HG02973 (cell line): Measurements from ENCODE around the gene SRSF3.
"Not testable (repeated sequence)": the region's sequence is repeated elsewhere in the genome, so short reads cannot be mapped to it uniquely, and the experiment has no call there.

Experiments used
- ATAC-seq: cut with Tn5 transposase; IDR thresholded peaks from one replicate; pipeline ENCODE4 v1.9.1; 2021; ENCODE audit warnings: moderate library complexity; ENCODE audit not compliant: unreplicated experiment

Gene SRSF3

GRCh38 chr6:36594029-36594815 is at the start of gene SRSF3:
Gene SRSF3 (plus strand): TSS chr6:36594362. CDS start chr6:36596763, 2,401 bp downstream.
- ATAC-seq, result peak; percentile 77

DNA sequence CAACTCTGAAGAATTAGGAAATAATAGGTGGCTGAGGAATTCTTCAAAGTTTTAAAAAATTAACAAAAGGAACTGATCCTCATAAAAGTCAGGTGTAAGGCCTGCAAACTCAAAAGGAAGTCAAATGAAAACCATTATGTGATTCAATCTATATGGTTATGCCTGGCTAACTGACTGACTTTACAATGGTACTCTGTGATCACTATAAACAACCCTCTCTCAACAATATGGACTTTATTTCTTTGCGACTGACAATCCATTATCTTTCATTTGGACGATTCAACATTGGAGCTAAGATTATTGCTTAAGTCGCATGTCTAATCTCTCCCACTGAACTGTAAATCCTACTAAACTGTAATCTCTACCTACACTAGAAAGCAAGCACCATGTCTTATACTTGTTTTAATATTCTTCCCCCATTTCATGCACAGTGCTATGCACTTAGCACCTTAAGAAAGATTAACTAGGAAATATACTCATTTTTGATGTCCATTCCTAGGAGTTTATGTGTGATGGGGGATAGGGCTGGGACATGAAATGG is 48.3 kb upstream of the SRSF3 start:
- no peak for ATAC-seq

DNA sequence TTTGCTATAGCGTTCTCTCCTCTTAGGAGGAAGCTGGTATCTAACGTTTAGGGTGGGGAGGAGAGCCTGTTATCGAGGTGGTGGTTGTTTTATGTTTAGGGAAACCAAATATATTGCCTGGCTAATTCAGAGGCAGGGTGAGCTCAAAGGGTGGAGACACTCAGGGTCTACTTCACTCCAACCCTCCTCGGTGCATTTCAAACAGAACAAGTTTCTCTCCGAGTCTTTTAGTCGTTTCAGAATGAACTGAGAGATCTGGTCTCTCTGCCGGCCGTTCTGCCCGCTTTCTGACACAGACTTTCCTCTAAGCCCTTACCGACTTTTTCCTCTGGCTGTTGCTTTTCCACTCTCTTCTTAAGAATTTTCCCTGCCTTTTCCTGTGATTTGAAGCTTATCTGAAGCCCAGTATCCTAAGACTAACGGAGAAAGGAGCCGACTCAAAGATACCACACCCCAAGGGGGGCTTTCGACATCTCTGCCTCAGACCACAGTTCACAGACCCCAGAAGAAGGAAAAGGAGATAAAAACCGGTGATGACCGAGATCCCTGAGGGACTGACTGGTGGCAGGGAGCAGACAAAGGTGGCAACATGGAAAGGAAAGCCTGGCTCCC is 47.7 kb upstream of the SRSF3 start:
- peak; percentile 24 for ATAC-seq

GRCh38 chr6:36546920-36547645 is 47.1 kb upstream of the SRSF3 start, which contains the start of gene STK38:
Gene STK38 (minus strand): TSS chr6:36547479. CDS start chr6:36540202, 7,277 bp downstream.
- peak; percentile 59 for ATAC-seq

GRCh38 chr6:36547646-36548400 is 46.3 kb upstream of the SRSF3 start:
- no peak for ATAC-seq

DNA sequence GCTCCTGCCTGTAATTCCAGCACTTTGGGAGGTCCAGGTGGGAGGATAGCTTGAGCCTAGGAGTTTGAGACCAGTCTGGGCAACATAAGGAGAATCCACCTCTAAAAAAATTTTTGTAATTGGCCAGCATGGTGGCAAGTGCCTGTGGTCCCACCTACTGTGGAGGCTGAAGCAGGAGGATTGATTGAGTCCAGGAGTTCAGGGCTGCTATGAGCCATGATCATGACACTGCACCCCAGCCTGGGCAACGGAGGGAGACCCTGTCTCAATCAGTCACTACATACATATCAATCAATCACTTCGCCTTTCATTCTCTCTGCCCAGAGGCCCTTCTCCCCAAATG is 45.8 kb upstream of the SRSF3 start:
- no peak for ATAC-seq

DNA sequence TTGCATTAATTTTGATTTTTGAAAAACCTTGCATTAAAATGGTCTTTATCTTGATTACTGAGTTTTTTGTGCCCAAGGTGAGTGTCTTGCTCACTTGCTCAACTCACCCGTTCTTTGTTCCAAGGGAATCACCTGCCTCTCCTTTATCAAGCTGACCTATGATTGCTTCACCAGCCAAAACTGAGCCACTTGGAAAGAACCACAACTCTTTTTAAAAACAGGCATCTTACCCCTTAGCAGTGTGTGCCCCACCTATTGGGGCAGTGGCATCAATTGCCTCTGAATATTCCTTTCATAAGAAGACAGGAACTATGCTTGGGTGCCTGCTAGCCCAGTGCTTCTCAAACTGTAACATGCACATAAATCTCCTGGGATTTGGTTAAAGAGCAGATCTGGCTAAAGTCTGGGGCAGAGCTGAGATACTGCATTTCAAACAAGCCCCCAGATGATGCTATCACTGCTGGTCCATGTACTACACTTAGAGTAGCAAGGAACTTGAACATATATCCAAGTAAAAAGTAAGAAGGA is 43.6 kb upstream of the SRSF3 start:
- ATAC-seq, result no peak

DNA sequence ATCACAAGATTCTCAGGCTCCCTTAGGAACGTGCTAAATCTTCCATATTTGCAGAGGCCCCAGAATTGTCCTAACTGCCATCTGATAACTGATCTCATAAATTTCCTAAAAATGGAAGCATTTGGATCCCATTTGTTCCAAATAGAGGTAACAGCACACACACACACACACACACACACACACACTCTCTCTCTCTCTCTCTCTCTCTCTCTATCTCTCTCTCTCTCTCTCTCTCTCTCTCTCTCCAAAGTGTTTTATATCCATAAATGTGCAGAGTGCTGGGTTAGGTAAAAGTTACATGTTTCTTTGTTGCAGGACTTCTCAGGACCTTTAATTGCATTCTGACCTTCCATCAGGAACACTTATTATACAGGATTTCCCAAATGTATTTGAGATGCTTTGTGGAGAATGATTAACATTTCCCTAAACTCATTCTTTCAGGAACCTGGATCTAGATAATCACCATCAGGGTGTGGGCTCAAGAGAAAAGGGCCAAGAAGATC is 38.4 kb upstream of the SRSF3 start:
- ATAC-seq, result no peak

- no peak for ATAC-seq
These were observed 37.9 kb upstream of the SRSF3 start for GRCh38 chr6:36556281-36556680.

DNA sequence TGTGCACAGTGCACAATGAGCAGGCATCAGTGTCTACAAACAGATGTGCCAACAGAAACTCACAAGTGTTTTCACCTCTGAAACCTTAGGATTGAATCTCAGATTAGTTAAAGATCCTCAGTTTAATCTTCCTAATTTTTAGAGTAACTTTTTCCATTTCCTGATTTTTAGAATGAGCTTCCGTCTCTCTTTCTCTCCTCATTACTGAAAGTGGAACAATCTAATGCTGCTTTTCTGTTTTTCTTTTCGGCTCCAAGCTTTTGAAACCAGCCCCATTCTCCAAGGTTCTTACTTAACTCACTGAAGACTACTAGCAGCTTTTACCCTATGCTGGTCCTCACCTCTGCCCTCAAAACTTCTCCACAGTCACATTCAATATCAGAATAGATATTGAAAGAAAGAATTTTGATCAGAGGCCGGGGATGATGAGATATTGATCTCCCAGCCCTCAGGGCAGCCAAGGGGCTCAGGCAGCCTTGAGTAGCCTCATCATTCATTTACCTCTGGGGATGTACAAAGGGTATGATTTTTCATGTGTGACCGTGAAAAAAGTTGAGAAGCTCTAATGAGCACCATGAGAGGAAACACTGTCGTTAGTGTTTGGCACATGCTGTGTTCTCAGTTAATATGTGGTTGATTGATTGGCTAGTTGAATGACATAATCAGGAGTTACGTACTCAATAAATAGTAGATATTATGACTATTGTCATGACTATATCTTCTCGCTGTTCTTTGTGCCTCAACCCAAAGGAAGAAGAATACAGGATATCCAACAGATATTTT is 35.0 kb upstream of the SRSF3 start:
- ATAC-seq, result no peak

- no peak for ATAC-seq
These were observed 33.3 kb upstream of the SRSF3 start for GRCh38 chr6:36560822-36561221.

- no peak for ATAC-seq
These were observed 30.8 kb upstream of the SRSF3 start for GRCh38 chr6:36563237-36563927.

- no peak for ATAC-seq
These were observed 30.3 kb upstream of the SRSF3 start for GRCh38 chr6:36563928-36564284.

DNA sequence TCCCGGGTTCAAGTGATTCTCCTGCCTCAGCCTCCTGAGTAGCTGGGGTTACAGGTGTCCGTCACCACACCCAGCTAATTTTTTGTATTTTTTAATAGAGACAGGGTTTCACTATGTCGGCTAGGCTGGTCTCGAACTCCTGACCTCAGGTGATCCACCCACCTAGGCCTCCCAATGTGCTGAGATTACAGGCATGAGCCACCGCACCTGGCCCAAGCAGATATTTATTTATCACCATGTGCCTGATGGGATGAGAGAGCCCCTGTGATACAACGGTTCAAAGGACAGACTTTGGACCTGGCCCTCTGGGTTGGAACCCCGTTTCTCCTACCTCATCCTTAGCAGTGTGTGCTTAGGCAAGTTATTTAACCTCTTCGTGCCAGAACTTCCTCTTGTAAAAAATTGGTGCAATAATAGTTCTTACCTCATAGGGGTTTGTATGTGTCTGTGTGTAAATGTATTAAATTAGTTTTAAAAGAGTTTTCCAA is 27.7 kb upstream of the SRSF3 start:
- no peak for ATAC-seq

GRCh38 chr6:36570264-36570663 is 23.9 kb upstream of the SRSF3 start:
- no peak for ATAC-seq

DNA sequence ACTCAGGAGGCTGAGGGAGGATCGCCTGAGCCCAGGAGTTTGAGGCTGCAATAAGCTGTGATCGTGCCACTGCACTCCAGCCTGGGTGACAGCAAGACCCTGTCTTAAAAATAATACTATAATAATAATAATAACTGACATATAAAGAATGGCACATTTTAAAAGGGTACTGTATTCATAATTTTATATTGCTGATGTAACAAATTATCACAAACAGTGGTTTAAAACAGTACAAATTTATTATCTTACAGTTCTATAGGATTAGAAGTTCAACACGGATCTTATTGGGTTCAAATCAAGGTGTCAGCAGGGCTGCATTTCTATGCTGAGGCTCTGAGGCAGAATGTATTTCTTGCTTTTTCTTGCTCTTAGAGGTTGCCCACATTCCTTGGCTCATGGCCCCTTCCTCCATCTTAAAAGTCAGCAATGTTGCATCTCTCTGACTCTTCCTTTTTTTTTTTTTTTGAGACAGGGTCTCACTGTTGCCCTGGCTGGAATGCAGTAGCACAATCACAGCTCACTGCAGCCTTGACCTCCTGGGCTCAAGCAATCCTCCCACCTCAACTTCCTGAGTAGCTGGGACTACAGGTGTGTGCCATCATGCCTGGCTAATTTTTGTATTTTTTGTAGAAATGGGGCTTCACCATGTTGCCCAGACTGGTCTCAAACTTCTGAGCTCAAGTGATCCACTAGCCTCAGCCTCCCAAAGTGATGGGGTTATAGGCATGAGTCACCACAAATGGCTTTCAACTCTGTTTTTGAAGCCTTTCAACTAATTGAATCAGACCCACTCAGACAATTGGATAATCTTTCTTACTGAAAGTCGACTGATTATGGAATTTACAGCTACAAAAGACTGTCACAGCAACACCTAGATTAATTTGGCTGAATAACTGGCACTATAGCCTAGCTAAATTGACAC is 22.8 kb upstream of the SRSF3 start:
- ATAC-seq, result no peak

DNA sequence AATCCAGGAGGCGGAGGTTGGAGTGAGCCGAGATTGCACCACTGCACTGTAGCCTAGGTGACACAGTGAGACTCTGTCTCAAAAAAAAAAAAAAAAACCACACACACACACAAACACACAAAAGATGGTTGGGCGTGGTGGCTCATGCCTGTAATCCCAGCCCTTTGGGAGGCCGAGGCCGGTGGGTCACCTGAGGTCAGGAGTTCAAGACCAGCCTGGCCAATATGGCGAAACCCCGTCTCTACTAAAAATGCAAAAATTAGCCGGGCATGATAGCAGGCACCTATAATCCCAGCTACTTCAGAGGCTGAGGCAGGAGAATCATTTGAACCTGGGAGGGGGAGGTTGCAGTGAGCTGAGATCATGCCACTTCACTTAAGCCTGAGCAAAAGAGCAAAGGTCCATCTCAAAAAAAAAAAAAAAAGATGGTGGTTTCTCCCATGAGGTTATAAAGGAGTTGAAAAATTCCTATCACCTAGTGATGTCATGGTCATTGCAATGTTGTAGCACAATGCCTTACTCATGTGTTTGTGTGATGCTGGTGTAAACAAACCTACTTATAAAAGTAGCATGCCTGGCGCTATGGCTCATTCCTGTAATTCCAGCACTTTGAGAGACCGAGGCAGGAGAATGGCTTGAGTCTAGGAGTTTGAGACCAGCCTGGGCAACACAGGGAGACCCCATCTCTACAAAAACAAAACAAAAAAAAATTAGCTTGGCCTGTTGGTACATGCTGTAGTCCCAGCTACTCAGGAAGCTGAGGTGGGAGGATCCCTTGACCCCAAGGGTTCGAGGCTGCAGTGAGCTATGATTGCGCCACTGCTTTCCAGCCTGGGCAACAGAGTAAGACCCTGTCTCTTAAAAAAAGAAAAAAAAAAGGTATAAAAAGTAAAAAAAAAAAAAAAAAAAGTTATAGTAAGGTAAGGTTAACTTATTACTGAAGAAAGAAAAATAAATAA is 21.5 kb upstream of the SRSF3 start:
- ATAC-seq, result not testable (repeated sequence)
